Fibroblast of lung (primary cell): Measurements from ENCODE around the gene PYROXD2. TPM values are rescaled to one million over a fixed set of nuclear protein-coding genes. Genes with fewer than 3 reads are reported as not detected.

Experiments
- DNase-seq, 2 donors: peaks; one replicate each; pipeline versions ENCODE4 v3.0.0 to v3.0.0-alpha.2; 2010; ENCODE audit warnings: low read depth in 2 of 2
- H2AFZ ChIP-seq: 2 replicates; pipeline ENCODE4 v1.5.1; 2012; ENCODE audit warnings: low read length, control low read depth, inconsistent platforms
- H3K27ac ChIP-seq: 2 replicates; pipeline ENCODE4 v1.5.1; 2011; ENCODE audit warnings: low read length, control low read depth; ENCODE audit not compliant: insufficient read depth
- H3K27me3 ChIP-seq: 2 replicates; pipeline ENCODE4 v1.5.1; 2011; ENCODE audit warnings: mild to moderate bottlenecking, low read length; ENCODE audit not compliant: control insufficient read depth, insufficient read depth
- H3K36me3 ChIP-seq: 2 replicates; pipeline ENCODE4 v1.5.1; 2011; ENCODE audit warnings: low read length; ENCODE audit not compliant: control insufficient read depth, insufficient read depth
- H3K4me1 ChIP-seq: 2 replicates; pipeline ENCODE4 v1.5.1; 2011; ENCODE audit warnings: low read length; ENCODE audit not compliant: control insufficient read depth, insufficient read depth; ENCODE audit errors: extremely low read depth
- H3K4me2 ChIP-seq: 2 replicates; pipeline ENCODE4 v1.5.1; 2011; ENCODE audit warnings: low read length, control low read depth; ENCODE audit not compliant: insufficient read depth; ENCODE audit errors: extremely low read depth
- H3K4me3 ChIP-seq, 4 experiments: fragments of 200-600 bp in 1 of 4; sonication (generic) in 1 of 4; replicated peaks in 1 of 4; 2 replicates each; pipeline ENCODE4 v1.5.1; 2011 to 2016; ENCODE audit warnings: low read length in 4 of 4, low read depth in 3 of 4, mild to moderate bottlenecking in 3 of 4, control low read depth in 2 of 4, inconsistent platforms in 1 of 4, mixed read lengths in 1 of 4; ENCODE audit not compliant: insufficient read depth in 1 of 4; ENCODE audit errors: control extremely low read depth in 1 of 4
- H3K79me2 ChIP-seq: 2 replicates; pipeline ENCODE4 v1.5.1; 2012; ENCODE audit warnings: mild to moderate bottlenecking, low read length, inconsistent platforms; ENCODE audit not compliant: control insufficient read depth, insufficient read depth
- H3K9ac ChIP-seq: 2 replicates; pipeline ENCODE4 v1.5.1; 2011; ENCODE audit warnings: mild to moderate bottlenecking, low read length, control low read depth; ENCODE audit not compliant: insufficient read depth
- H3K9me3 ChIP-seq: 2 replicates; pipeline ENCODE4 v1.5.1; 2012; ENCODE audit warnings: low read depth, low read length; ENCODE audit not compliant: control insufficient read depth, insufficient read depth
- H4K20me1 ChIP-seq: 2 replicates; pipeline ENCODE4 v1.5.1; 2011; ENCODE audit warnings: low read length; ENCODE audit not compliant: control insufficient read depth, insufficient read depth; ENCODE audit errors: extremely low read depth
- CTCF ChIP-seq, 2 donors: IDR thresholded peaks in 1 of 2; conservative IDR thresholded peaks in 1 of 2; 1 replicate in 1 of 2; 2 replicates in 1 of 2; pipeline ENCODE4 v1.5.1; 2011 to 2012; ENCODE audit warnings: low read length in 2 of 2, control low read depth in 1 of 2, inconsistent platforms in 1 of 2, low read depth in 1 of 2, mild to moderate bottlenecking in 1 of 2
- EZH2 ChIP-seq: IDR thresholded peaks from 2 replicates; pipeline ENCODE4 v1.5.1; 2012; ENCODE audit warnings: low read length, control low read depth, mild to moderate bottlenecking; ENCODE audit errors: missing control alignments
- polyA plus RNA-seq, 2 donors: library from polyadenylated mRNA; depleted of rRNA in 1 of 2; stranded (reverse) in 1 of 2; unstranded in 1 of 2; fragments of >200 nt; gene quantifications; 2 replicates each; pipeline ENCODE4 v1.2.1, GENCODE V29; 2011 to 2012; ENCODE audit warnings: missing spikeins in 1 of 2
- total RNA-seq: library from RNA; depleted of rRNA; stranded (reverse); fragments of >200 nt; gene quantifications from 2 replicates; pipeline ENCODE4 v1.2.1, GENCODE V29; 2014

Gene PYROXD2
- total and polyA plus RNA-seq, 2 donors (not counting 1 experiment from before 2014, with no cell fraction given), result 8.7 to 16.0 TPM

- no peak for DNase-seq
These were observed 1.8 kb upstream of the PYROXD2 start for GRCh38 chr10:98416606-98417388.

GRCh38 chr10:98415731-98416119 is 743 bp upstream of the PYROXD2 start:
- Histone ChIP-seq H3K9me3 (no peaks in the 10 kb centered on the region), H2AFZ (no peak overlapping the region), H3K36me3 (peaks cover 8% of the 10 kb centered on the region), H3K4me3 (no peak overlapping the region), H3K27ac (no peak overlapping the region), H4K20me1 (no peaks in the 10 kb centered on the region), H3K79me2 (peaks cover 11% of the 10 kb centered on the region), H3K9ac (no peak overlapping the region), H3K4me2 (no peak overlapping the region), H3K27me3 (no peaks in the 10 kb centered on the region), H3K4me1 (peaks cover 15% of the 10 kb centered on the region)
- DNase-seq, result no peak
- TF ChIP-seq EZH2, result no peak
- TF ChIP-seq CTCF (conservative IDR thresholded peaks at IDR 0.05 in 1 of 2, IDR thresholded peaks at IDR 0.05 in 1 of 2; ENCODE audit: low read depth in 1 of 2, low read length in 2 of 2), result no peak

More at GRCh38 chr10:98416606-98417388, 1.8 kb upstream of the PYROXD2 start:
- H3K79me2 ChIP-seq, result peaks cover 11% of the 10 kb centered on the region
- no peak overlapping the region for H3K4me2 ChIP-seq
- no peak overlapping the region for H2AFZ ChIP-seq
- no peaks in the 10 kb centered on the region for H3K27me3 ChIP-seq
- peaks cover 8% of the 10 kb centered on the region for H3K4me1 ChIP-seq
- no peak overlapping the region for H3K9ac ChIP-seq
- no peaks in the 10 kb centered on the region for H3K9me3 ChIP-seq
- H3K36me3 ChIP-seq, result peaks cover 5% of the 10 kb centered on the region
- TF ChIP-seq CTCF (conservative IDR thresholded peaks at IDR 0.05 in 1 of 2, IDR thresholded peaks at IDR 0.05 in 1 of 2; ENCODE audit: low read depth in 1 of 2, low read length in 2 of 2) (no peak), EZH2 (no peak)
- no peak overlapping the region for H3K27ac ChIP-seq
- H3K4me3 ChIP-seq, result no peak overlapping the region
- H4K20me1 ChIP-seq, result no peaks in the 10 kb centered on the region

GRCh38 chr10:98414578-98414931 is 427 bp downstream of the PYROXD2 start:
- H2AFZ ChIP-seq, result no peak overlapping the region
- H3K27ac ChIP-seq, result peak overlapping the region; percentile 63
- no peaks in the 10 kb centered on the region for H4K20me1 ChIP-seq
- TF ChIP-seq EZH2 (no peak), CTCF (conservative IDR thresholded peaks at IDR 0.05 in 1 of 2, IDR thresholded peaks at IDR 0.05 in 1 of 2; ENCODE audit: low read depth in 1 of 2, low read length in 2 of 2) (no peak)
- no peaks in the 10 kb centered on the region for H3K27me3 ChIP-seq
- peaks cover 11% of the 10 kb centered on the region for H3K36me3 ChIP-seq
- peak overlapping the region; percentile 67 to 87 (median 82) for H3K4me3 ChIP-seq
- H3K9me3 ChIP-seq, result no peaks in the 10 kb centered on the region
- DNase-seq, result no peak
- peak overlapping the region; percentile 94 for H3K4me2 ChIP-seq
- H3K4me1 ChIP-seq, result peaks cover 15% of the 10 kb centered on the region
- peak overlapping the region; percentile 62 for H3K9ac ChIP-seq
- peaks cover 11% of the 10 kb centered on the region for H3K79me2 ChIP-seq
